Measurements from ENCODE around the gene NIF3L1. TPM values are rescaled to one million over a fixed set of nuclear protein-coding genes. Genes with fewer than 3 reads are reported as not detected.
A peak's percentile ranks its signal among the peaks of the same experiment; 100 is the strongest.

The NIF3L1 gene
- total and polyA plus RNA-seq, 2 of the 13 experiments (the other 11 are each of a cell fraction or from before 2014, with no cell fraction given), result 67.9 to 75.2 TPM

- TF ChIP-seq, protein P1, sequence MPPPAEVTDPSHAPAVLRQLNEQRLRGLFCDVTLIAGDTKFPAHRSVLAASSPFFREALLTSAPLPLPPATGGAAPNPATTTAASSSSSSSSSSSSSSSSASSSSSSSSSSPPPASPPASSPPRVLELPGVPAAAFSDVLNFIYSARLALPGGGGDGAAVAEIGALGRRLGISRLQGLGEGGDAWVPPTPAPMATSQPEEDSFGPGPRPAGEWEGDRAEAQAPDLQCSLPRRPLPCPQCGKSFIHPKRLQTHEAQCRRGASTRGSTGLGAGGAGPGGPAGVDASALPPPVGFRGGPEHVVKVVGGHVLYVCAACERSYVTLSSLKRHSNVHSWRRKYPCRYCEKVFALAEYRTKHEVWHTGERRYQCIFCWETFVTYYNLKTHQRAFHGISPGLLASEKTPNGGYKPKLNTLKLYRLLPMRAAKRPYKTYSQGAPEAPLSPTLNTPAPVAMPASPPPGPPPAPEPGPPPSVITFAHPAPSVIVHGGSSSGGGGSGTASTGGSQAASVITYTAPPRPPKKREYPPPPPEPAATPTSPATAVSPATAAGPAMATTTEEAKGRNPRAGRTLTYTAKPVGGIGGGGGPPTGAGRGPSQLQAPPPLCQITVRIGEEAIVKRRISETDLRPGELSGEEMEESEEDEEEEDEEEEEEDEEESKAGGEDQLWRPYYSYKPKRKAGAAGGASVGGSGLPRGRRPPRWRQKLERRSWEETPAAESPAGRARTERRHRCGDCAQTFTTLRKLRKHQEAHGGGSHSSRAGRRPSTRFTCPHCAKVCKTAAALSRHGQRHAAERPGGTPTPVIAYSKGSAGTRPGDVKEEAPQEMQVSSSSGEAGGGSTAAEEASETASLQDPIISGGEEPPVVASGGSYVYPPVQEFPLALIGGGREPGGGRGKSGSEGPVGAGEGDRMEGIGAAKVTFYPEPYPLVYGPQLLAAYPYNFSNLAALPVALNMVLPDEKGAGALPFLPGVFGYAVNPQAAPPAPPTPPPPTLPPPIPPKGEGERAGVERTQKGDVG (CRISPR knock-in tag; IDR thresholded peaks at IDR 0.05; ENCODE audit: borderline replicate concordance), result peak; percentile 87; the same call in 1 of the 2 replicates
- TF ChIP-seq, protein P2, sequence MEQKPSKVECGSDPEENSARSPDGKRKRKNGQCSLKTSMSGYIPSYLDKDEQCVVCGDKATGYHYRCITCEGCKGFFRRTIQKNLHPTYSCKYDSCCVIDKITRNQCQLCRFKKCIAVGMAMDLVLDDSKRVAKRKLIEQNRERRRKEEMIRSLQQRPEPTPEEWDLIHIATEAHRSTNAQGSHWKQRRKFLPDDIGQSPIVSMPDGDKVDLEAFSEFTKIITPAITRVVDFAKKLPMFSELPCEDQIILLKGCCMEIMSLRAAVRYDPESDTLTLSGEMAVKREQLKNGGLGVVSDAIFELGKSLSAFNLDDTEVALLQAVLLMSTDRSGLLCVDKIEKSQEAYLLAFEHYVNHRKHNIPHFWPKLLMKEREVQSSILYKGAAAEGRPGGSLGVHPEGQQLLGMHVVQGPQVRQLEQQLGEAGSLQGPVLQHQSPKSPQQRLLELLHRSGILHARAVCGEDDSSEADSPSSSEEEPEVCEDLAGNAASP (CRISPR knock-in tag; IDR thresholded peaks at IDR 0.05; ENCODE audit: borderline replicate concordance), result 0 out of 2 replicates have a peak, but pooled peaks have one; percentile 25
- TF ChIP-seq ZNF556 (CRISPR knock-in tag; IDR thresholded peaks at IDR 0.05; ENCODE audit: borderline replicate concordance) (peak; percentile 60; the same call in 1 of the 2 replicates), TBX3 (IDR thresholded peaks at IDR 0.05; ENCODE audit: borderline replicate concordance) (no peak), ZNF768 (CRISPR knock-in tag; IDR thresholded peaks at IDR 0.05) (peak; percentile 83; the same call in 1 of the 2 replicates), MYNN (CRISPR knock-in tag; IDR thresholded peaks at IDR 0.05; ENCODE audit: low read depth) (0 out of 2 replicates have a peak, but pooled peaks have one; percentile 70), ZNF781 (CRISPR knock-in tag; IDR thresholded peaks at IDR 0.05; ENCODE audit: borderline replicate concordance, not compliant biosample characterization) (peak; percentile 81), RXRB (CRISPR knock-in tag; IDR thresholded peaks at IDR 0.05; ENCODE audit: borderline replicate concordance) (peak; percentile 62; the same call in 1 of the 2 replicates), ZNF30 (CRISPR knock-in tag; IDR thresholded peaks at IDR 0.05) (peak; percentile 80), SMAD9 (CRISPR knock-in tag; IDR thresholded peaks at IDR 0.05) (0 out of 2 replicates have a peak, but pooled peaks have one; percentile 58), U2AF2 (IDR thresholded peaks at IDR 0.05; ENCODE audit: low read depth, low read length) (no peak), ZFP91 (CRISPR knock-in tag; IDR thresholded peaks at IDR 0.05; ENCODE audit: borderline replicate concordance) (peak; percentile 27; the same call in 1 of the 2 replicates), ZNF230 (CRISPR knock-in tag; IDR thresholded peaks at IDR 0.05) (0 out of 2 replicates have a peak, but pooled peaks have one; percentile 64), SPEN (CRISPR knock-in tag; IDR thresholded peaks at IDR 0.05; ENCODE audit: low read depth) (peak; percentile 55; the same call in 1 of the 2 replicates), ISX (CRISPR knock-in tag; conservative IDR thresholded peaks at IDR 0.05) (no peak; the same call in 1 of the 2 replicates)
- TF ChIP-seq, protein P3, sequence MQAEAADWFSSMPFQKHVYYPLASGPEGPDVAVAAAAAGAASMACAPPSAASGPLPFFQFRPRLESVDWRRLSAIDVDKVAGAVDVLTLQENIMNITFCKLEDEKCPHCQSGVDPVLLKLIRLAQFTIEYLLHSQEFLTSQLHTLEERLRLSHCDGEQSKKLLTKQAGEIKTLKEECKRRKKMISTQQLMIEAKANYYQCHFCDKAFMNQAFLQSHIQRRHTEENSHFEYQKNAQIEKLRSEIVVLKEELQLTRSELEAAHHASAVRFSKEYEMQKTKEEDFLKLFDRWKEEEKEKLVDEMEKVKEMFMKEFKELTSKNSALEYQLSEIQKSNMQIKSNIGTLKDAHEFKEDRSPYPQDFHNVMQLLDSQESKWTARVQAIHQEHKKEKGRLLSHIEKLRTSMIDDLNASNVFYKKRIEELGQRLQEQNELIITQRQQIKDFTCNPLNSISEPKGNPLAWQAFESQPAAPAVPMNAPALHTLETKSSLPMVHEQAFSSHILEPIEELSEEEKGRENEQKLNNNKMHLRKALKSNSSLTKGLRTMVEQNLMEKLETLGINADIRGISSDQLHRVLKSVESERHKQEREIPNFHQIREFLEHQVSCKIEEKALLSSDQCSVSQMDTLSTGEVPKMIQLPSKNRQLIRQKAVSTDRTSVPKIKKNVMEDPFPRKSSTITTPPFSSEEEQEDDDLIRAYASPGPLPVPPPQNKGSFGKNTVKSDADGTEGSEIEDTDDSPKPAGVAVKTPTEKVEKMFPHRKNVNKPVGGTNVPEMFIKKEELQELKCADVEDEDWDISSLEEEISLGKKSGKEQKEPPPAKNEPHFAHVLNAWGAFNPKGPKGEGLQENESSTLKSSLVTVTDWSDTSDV (CRISPR knock-in tag; IDR thresholded peaks at IDR 0.05), result peak; percentile 87; the same call in 1 of the 2 replicates
Observed at GRCh38 chr2:200843993-200844948, 44.9 kb upstream of the NIF3L1 start (continued).
